ENCODE measurements around the gene IGF2BP1.

DNA sequence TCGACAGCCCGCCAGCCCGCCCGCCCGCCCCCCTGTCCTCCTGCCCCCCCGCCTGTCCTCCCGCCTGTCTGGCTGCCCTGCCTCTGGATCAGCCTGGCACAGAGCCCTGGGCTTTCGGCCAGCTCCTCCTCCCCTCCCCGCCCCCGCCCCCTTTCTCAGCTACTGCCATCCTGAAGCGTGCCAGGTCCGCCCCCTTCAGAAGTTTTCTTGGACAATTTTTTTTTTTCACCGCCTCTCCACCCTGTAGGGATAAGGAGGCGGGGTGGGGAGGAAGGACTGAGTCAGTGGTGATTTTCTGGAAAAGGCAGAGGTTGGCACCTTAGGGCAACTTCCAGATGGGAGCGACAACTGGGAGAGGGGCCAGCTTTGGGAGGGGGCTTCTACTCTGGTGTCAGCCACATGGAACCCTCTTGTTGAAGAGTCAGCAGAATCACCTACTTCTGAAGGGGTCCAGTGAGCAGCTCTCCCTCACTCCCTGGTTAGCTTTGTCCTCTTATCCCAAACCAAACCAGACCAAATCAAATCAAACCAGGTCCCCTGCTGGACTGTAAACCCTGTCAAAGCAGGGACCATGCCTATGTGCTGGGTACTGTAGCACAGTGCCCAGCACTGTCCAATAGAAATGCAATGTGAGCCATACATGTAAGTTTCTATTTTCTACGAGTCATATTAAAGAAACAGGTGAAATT lies 19.7 kb downstream of the IGF2BP1 start:
- TF ChIP-seq, protein P1, sequence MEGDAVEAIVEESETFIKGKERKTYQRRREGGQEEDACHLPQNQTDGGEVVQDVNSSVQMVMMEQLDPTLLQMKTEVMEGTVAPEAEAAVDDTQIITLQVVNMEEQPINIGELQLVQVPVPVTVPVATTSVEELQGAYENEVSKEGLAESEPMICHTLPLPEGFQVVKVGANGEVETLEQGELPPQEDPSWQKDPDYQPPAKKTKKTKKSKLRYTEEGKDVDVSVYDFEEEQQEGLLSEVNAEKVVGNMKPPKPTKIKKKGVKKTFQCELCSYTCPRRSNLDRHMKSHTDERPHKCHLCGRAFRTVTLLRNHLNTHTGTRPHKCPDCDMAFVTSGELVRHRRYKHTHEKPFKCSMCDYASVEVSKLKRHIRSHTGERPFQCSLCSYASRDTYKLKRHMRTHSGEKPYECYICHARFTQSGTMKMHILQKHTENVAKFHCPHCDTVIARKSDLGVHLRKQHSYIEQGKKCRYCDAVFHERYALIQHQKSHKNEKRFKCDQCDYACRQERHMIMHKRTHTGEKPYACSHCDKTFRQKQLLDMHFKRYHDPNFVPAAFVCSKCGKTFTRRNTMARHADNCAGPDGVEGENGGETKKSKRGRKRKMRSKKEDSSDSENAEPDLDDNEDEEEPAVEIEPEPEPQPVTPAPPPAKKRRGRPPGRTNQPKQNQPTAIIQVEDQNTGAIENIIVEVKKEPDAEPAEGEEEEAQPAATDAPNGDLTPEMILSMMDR (IDR thresholded peaks at IDR 0.05) = no peak
- TF ChIP-seq POLR2A (IDR thresholded peaks at IDR 0.05) (no peak), POLR2AphosphoS5 (IDR thresholded peaks at IDR 0.05) (no peak), EP300 (IDR thresholded peaks at IDR 0.05) (no peak)

Measured in sigmoid colon (tissue), 4 donors.